ENCODE results near the gene ATG9A.
A peak's percentile ranks its signal among the peaks of the same experiment; 100 is the strongest.
"Not testable (repeated sequence)": the region's sequence is repeated elsewhere in the genome, so short reads cannot be mapped to it uniquely, and the experiment has no call there.

The ATG9A gene

DNA sequence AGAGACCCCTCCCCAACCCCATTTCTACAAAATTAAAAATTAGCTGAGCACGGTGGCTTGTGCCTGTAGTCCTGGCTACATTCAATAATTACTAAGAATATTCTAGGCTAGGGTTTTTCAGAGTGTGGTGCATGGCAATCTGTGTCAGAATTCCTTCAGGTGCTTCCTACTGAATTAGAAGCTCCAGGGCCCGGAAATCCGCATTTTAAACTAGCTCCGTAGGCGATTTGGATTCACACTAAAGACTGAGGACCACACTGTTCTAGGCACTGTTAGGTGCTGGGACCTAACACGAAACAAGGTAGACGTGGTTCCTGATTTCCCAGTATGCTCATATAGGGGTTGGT, 23.5 kb downstream of the ATG9A start:
- peak overlapping the region; percentile 79 for H3K4me3 ChIP-seq (ENCODE audit: low read length)
- DNase-seq (ENCODE audit: low read depth) = no peak
- TF ChIP-seq, protein P1, sequence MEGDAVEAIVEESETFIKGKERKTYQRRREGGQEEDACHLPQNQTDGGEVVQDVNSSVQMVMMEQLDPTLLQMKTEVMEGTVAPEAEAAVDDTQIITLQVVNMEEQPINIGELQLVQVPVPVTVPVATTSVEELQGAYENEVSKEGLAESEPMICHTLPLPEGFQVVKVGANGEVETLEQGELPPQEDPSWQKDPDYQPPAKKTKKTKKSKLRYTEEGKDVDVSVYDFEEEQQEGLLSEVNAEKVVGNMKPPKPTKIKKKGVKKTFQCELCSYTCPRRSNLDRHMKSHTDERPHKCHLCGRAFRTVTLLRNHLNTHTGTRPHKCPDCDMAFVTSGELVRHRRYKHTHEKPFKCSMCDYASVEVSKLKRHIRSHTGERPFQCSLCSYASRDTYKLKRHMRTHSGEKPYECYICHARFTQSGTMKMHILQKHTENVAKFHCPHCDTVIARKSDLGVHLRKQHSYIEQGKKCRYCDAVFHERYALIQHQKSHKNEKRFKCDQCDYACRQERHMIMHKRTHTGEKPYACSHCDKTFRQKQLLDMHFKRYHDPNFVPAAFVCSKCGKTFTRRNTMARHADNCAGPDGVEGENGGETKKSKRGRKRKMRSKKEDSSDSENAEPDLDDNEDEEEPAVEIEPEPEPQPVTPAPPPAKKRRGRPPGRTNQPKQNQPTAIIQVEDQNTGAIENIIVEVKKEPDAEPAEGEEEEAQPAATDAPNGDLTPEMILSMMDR (conservative IDR thresholded peaks at IDR 0.05; ENCODE audit: low read depth, low read length) = no peak

DNA sequence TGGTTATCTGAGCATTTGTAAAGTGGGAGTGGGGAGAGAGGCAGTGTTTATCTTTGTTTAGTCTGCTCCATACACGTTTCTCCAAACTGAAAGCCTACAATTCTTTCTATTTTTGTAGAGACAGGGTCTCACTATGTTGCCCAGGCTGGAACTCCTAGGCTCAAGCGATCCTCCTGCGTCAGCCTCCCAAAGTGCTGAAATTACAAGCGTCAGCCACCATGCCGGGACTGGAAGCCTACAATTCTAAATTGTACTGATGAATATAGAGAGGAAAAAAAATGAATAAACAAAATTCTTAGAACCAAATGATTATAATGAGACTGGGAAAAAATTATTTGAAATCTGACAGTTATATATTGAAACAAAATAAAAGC, 24.3 kb downstream of the ATG9A start:
- TF ChIP-seq, protein P1 (conservative IDR thresholded peaks at IDR 0.05; ENCODE audit: low read depth, low read length) = no peak
- no peak for DNase-seq (ENCODE audit: low read depth)
- H3K4me3 ChIP-seq (ENCODE audit: low read length) = no peak overlapping the region

DNA sequence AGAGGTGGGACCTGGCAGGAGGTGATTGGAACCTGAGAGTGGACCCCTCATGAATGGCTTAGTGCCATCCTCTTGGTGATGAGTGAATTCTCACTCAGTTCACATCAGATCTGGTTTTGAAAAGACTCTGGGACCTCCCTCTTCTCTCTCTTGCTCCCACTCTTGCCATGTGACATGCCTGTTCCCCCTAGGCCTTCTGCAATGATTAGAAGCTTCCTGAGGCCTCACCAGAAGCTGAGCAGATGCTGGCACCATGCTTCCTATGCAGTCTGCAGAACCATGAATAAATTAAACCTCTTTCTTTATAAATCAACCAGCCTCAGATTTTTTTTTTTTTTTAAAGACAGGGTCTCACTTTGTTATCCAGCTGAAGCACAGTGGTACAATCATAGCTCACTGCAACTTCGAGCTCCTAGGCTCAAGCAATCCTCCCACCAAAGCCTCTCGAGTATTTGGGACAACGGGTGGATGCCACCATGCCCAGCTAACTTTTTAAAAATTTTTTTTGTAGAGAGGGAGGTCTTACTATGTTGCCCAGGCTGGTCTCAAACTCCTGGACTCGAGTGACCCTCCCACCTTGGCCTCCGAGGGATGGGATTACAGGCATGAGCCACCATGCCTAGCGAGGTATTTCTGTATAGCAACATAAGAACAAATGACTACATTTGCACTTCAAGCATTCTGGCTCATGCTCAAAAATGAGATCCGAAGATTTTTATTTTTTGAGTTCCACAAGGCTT, 24.8 kb downstream of the ATG9A start:
- TF ChIP-seq, protein P1 (conservative IDR thresholded peaks at IDR 0.05; ENCODE audit: low read depth, low read length) = no peak
- no peak for DNase-seq (ENCODE audit: low read depth)
- no peak overlapping the region for H3K4me3 ChIP-seq (ENCODE audit: low read length)

DNA sequence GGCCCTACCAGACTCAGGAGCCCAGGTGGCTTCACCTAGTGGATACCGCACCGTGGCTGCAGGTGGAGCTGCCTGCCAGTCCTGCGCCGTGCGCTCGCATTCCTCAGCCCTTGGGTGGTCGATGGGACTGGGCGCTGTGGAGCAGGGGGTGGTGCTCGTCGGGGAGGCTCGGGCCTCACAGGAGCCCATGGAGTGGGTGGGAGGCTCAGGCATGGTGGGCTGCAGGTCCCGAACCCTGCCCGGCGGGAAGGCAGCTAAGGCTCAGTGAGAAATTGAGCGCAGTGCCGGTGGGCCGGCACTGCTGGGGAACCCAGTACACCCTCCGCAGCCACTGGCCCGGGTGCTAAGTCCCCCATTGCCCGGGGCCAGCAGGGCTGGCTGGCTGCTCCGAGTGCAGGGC, 28.1 kb downstream of the ATG9A start:
- not testable (repeated sequence) for H3K4me3 ChIP-seq (ENCODE audit: low read length); DNase-seq (ENCODE audit: low read depth)

DNA sequence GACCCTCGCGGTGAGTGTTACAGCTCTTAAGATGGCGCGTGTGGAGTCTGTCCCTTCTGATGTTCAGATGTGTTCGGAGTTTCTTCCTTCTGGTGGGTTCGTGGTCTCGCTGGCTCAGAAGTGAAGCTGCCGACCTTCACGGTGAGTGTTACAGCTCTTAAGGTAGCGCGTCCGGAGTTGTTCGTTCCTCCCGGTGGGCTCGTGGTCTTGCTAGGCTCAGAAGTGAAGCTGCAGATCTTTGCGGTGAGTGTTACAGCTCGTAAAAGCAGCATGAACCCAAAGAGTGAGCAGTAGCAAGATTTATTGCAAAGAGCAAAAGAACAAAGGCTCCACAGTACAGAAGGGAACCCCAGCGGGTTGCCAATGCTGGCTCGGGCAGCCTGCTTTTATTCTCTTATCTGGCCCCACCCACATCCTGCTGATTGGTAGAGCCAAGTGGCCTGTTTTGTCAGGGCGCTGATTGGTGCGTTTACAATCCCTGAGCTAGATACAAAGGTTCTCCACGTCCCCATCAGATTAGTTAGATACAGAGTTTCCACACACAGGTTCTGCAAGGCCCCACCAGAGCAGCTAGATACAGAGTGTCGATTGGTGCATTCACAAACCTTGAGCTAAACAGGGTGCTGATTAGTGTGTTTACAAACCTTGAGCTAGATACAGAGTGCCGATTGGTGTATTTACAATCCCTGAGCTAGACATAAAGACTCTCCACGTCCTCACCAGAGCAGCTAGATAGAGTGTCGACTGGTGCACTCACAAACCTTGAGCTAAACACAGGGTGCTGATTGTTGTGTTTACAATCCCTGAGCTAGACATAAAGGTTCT, 28.7 kb downstream of the ATG9A start:
- DNase-seq (ENCODE audit: low read depth); H3K4me3 ChIP-seq (ENCODE audit: low read length): not testable (repeated sequence)

DNA sequence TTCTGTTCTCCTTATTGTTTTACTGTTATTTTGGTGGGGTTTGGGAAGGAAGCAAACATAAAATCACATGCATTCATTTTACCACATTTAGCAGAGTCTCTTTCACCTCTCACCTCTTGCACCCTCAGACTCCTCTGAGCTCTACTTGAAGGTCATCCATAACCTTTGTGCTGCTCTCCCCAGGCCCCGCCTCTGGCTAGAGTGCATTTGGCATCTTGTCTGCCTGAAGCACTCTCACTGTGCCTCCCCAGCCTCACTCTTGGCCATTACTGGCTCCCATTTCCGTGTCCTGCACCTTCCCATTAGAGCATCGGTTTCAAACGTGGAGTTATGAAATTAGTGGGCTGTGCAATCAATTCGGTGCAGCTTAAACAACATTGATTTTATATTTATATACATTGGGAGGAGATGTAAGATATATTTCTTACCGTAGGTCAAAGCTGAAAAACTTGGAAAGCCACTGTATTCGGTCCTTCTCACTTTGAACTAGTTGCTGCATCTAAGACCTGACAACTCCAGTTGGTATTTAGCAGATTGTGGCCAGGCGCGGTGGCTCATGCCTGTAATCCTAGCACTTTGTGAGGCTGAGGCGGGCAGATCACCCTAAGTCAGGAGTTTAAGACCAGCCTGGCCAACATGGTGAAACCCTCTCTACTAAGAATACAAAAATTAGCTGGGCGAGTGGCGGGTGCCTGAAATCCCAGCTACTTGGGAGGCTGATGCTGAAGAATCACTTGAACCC, 29.8 kb downstream of the ATG9A start:
- TF ChIP-seq, protein P1 (conservative IDR thresholded peaks at IDR 0.05; ENCODE audit: low read depth, low read length) = no peak

DNA sequence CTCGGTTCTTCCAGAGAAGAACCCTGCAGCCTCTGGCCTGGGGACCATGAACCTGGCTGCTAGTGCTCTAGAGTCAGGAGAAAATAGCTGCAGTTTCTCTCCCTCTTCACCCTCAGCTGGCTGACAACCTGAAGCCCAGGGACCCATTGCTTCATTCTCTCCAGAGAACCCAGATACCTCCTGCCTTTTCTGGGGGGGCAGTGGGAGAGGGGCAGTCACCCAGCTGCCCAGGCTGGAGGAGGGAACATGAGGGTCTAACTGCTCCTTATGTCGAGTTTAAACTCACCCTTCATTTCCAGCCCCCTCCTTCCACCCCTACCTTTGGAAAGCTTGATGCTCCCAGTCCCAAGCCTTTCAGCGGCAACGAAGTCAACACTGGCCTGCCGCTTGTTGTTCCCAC, 30.5 kb downstream of the ATG9A start:
- TF ChIP-seq, protein P1 (conservative IDR thresholded peaks at IDR 0.05; ENCODE audit: low read depth, low read length) = no peak
- DNase-seq (ENCODE audit: low read depth) = no peak
- H3K4me3 ChIP-seq (ENCODE audit: low read length) = no peak overlapping the region

More for the DNA sequence above, 29.8 kb downstream of the ATG9A start:
- no peak for DNase-seq (ENCODE audit: low read depth)
- H3K4me3 ChIP-seq (ENCODE audit: low read length) = no peak overlapping the region

All from retinal pigment epithelial cell (primary cell).